Uterus (tissue), 4 donors: ENCODE data around the gene WBP1. TPM values are rescaled to one million over a fixed set of nuclear protein-coding genes. Genes with fewer than 3 reads are reported as not detected.

ENCODE experiments used
- DNase-seq, 2 donors: peaks; one replicate each; pipeline ENCODE4 v3.0.0-alpha.2; 2019 to 2020
- H3K27ac ChIP-seq, 2 donors: fragments of 200-600 bp; sonication (generic); 1 replicate in 1 of 2; 2 replicates in 1 of 2; pipeline ENCODE4 v1.5.1; 2016 to 2018
- H3K27me3 ChIP-seq, 2 donors: fragments of 200-600 bp; sonication (generic); one replicate each; pipeline ENCODE4 v1.5.1; 2018 to 2019; ENCODE audit warnings: control low read depth in 1 of 2
- H3K36me3 ChIP-seq, 2 donors: fragments of 200-600 bp; sonication (generic); one replicate each; pipeline ENCODE4 v1.5.1; 2019; ENCODE audit warnings: control low read depth in 1 of 2
- H3K4me1 ChIP-seq, 2 donors: fragments of 200-600 bp; sonication (generic); one replicate each; pipeline ENCODE4 v1.5.1; 2018 to 2019; ENCODE audit warnings: control low read depth in 1 of 2
- H3K4me3 ChIP-seq, 2 donors: fragments of 200-600 bp; sonication (generic); 1 replicate in 1 of 2; 2 replicates in 1 of 2; pipeline ENCODE4 v1.5.1; 2018 to 2019; ENCODE audit warnings: mild to moderate bottlenecking in 1 of 2
- H3K9me3 ChIP-seq, 2 donors: fragments of 200-600 bp; sonication (generic); one replicate each; pipeline ENCODE4 v1.5.1; 2019; ENCODE audit warnings: control low read depth in 1 of 2
- POLR2A ChIP-seq, 2 donors: fragments of 450-650 bp; IDR thresholded peaks; one replicate each; pipeline ENCODE4 v1.6.1; 2016; ENCODE audit warnings: antibody characterized with exemption in 2 of 2, mild to moderate bottlenecking in 1 of 2, moderate library complexity in 1 of 2
- intact Hi-C: fragments of 100-400 bp; cut with DNase I; formaldehyde crosslinking; loops from one replicate; pipeline ENCODE4 v1.15.1; 2023; ENCODE audit warnings: low total_unique reads
- total RNA-seq, 4 donors: library from RNA; depleted of rRNA in 3 of 4; stranded (reverse); fragments of >200 nt in 3 of 4; gene quantifications; one replicate each; pipeline versions ENCODE4 v1.1.0 to v1.2.4, GENCODE V29; 2014 to 2023
- TF ChIP-seq, protein P1 (sequence below), 4 experiments: fragments of 200-600 bp in 2 of 4; fragments of 450-650 bp in 2 of 4; sonication (generic) in 2 of 4; IDR thresholded peaks; one replicate each; pipeline ENCODE4 v1.5.1; 2016 to 2019; ENCODE audit warnings: antibody characterized with exemption in 4 of 4, mild to moderate bottlenecking in 2 of 4, moderate library complexity in 1 of 4
- donor health status: DM: yes; HTN: yes; CAD: no.

The WBP1 gene
- total RNA-seq, 4 donors from 2014 or later = 25.4 to 74.2 (median 50.8) TPM

DNA sequence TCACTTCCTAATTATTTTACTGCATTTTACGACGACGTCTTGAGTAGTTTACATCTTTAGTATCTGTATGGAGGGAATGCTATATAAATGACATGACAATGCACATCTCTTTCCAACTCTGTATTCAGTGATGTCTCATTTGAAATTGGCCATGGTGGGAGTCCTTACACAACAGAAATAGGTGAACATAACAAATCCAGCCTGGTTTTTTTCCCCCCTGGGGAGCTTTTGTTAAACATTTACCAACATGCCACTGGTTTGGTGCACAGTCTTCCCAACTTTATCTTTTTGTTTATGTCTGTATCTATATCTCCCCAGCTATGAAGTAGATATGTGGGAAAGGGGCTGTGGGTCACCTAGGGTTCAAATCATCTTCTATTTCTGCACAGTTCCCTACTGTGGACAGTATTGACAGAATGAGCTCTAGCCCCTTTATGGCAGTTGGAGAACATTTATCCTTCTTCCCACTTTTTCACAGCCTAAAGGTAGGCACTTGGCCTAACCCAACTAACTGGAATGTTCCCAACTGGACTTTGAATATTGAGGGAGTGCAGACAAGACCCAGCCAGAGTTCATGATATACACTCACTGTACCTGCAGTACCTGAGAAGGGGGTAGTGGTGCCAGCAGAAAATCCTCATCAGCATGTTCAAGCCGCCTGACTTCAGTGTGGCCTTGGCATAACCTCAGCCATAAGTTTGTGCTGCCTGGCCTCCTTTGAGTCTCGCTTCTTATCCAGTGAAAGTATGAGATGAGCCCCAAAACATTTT is 10.8 kb upstream of the WBP1 start:
- Histone ChIP-seq H3K36me3 (no peaks in the 10 kb centered on the region), H3K4me3 (no peak overlapping the region), H3K4me1 (no peaks in the 10 kb centered on the region), H3K27me3 (no peaks in the 10 kb centered on the region), H3K9me3 (no peaks in the 10 kb centered on the region), H3K27ac (no peak overlapping the region)
- TF ChIP-seq, protein P1, sequence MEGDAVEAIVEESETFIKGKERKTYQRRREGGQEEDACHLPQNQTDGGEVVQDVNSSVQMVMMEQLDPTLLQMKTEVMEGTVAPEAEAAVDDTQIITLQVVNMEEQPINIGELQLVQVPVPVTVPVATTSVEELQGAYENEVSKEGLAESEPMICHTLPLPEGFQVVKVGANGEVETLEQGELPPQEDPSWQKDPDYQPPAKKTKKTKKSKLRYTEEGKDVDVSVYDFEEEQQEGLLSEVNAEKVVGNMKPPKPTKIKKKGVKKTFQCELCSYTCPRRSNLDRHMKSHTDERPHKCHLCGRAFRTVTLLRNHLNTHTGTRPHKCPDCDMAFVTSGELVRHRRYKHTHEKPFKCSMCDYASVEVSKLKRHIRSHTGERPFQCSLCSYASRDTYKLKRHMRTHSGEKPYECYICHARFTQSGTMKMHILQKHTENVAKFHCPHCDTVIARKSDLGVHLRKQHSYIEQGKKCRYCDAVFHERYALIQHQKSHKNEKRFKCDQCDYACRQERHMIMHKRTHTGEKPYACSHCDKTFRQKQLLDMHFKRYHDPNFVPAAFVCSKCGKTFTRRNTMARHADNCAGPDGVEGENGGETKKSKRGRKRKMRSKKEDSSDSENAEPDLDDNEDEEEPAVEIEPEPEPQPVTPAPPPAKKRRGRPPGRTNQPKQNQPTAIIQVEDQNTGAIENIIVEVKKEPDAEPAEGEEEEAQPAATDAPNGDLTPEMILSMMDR (IDR thresholded peaks at IDR 0.05) = no peak
- no peak for TF ChIP-seq POLR2A (IDR thresholded peaks at IDR 0.05)
- intact Hi-C loops = no loop called here
- no peak for DNase-seq

DNA sequence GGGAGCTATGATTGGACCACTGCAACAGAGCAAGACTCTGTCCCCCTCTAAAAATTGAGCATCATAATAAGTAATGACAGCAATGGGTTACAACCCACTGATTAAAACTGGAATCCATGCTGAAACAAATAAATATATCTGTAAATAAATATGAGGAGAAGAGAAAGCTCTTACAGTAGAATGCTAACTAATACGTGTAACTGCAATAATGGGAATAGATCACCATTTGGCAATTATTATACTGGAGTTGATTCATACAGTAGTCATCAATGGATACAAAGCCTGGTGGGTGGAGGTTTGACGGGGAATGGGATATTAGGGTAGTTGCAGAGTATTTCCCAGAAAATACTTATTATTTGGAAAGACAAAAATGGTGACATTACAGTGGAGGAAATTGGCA is 9.5 kb upstream of the WBP1 start:
- Histone ChIP-seq H3K27me3 (no peaks in the 10 kb centered on the region), H3K4me1 (no peaks in the 10 kb centered on the region), H3K36me3 (no peaks in the 10 kb centered on the region), H3K9me3 (no peaks in the 10 kb centered on the region), H3K27ac (no peak overlapping the region), H3K4me3 (no peak overlapping the region)
- intact Hi-C loops = no loop called here
- no peak for DNase-seq
- TF ChIP-seq, protein P1 (IDR thresholded peaks at IDR 0.05) = no peak
- no peak for TF ChIP-seq POLR2A (IDR thresholded peaks at IDR 0.05)

DNA sequence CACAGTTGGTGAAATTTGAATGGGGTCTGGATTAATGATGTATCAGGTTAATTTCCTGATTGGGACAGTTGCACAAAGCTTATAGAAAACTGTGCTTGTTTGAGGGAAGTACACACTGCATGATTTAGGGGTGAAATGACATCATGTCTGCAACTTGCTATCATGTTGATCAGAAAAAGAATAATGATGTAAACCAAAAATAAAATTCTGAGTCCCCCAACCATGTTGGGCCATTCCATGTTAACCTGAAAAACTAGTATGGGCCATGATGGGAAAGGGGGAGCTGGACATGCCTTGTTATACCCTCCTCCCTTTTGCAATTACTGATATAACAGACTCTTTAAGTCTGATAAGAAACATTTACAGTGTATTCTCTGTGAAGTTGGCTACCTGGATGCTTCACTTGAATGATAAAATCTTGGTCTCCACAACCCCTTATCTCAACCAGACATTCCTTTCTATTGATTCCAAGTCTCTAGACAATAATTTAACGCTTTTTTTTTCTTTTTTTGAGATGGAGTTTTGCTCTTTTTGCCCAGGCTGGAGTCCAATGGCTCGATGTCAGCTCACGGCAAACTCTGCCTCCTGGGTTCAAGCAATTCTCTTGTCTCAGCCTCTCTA is 7.6 kb upstream of the WBP1 start:
- intact Hi-C loops = no loop called here
- H3K27ac ChIP-seq = no peak overlapping the region
- no peak for DNase-seq
- H3K4me3 ChIP-seq = no peak overlapping the region
- H3K4me1 ChIP-seq = peaks cover 0 to 6% of the 10 kb centered on the region in 2 donors
- no peaks in the 10 kb centered on the region for H3K27me3 ChIP-seq
- no peaks in the 10 kb centered on the region for H3K9me3 ChIP-seq
- no peaks in the 10 kb centered on the region for H3K36me3 ChIP-seq
- TF ChIP-seq, protein P1 (IDR thresholded peaks at IDR 0.05) = no peak
- TF ChIP-seq POLR2A (IDR thresholded peaks at IDR 0.05) = no peak

DNA sequence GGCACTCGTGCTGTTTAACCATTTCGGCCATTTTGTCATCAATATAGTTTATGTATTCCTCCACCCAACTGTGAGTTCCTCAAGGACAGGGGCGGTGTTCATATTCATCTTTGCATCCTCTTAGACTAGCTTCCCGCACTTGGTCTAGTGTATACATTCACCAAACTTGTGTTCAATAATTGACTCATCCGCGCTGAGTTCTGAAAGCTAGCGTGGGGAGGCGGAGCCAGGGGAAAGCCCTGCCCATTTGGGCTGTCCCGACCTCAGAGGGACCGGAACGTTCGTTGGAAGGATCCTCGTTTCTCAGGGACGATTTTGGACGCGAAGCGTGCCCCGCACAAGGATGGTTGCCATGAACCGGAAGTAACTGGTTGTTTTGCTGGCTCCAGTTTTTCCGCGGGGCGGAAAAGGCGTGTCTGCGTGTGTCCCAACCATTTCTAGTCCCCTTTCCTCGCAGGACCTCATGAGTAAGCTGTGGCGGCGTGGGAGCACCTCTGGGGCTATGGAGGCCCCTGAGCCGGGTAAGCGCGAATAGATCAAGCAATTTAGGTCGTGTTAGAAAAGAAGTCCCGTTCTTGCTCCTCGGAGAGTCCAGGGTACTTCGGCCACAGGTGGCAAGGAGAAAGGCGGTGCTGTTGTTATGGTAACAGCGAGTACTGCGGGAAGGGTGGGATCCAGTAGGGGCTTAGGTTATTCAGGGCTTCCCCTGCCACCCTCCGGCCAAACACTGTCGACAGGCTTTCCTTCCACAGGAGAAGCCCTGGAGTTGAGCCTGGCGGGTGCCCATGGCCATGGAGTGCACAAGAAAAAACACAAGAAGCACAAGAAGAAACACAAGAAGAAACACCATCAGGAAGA is 3.4 kb upstream of the WBP1 start, which contains the start of gene INO80B:
INO80B (plus strand) TSS at position 434 of the 858 bp plus-strand sequence; CDS start at position 464, 30 bp downstream.
- Histone ChIP-seq H3K27ac (peak within 1 kb of the TSS; percentile 49 to 71), H3K4me3 (peak within 1 kb of the TSS; percentile 64 to 71), H3K4me1 (peaks cover 3 to 18% of the 10 kb centered on the region in 2 donors), H3K27me3 (no peaks in the 10 kb centered on the region), H3K36me3 (no peaks in the 10 kb centered on the region), H3K9me3 (no peaks in the 10 kb centered on the region)
- DNase-seq = peak; percentile 96 to 97
- TF ChIP-seq, protein P1 (IDR thresholded peaks at IDR 0.05) = peak in 2 of 4 experiments; percentile 32 to 48
- TF ChIP-seq POLR2A (IDR thresholded peaks at IDR 0.05) = peak; percentile 48 to 60
- intact Hi-C loops = no loop called here
